ENCODE data around the gene KIAA1328. TPM values are rescaled to one million over a fixed set of nuclear protein-coding genes. Genes with fewer than 3 reads are reported as not detected.
A peak's percentile ranks its signal among the peaks of the same experiment; 100 is the strongest.

Gene KIAA1328
- total and polyA plus RNA-seq, 8 donors, result 2.1 to 5.2 (median 3.6) TPM

GRCh38 chr18:37253394-37254235, 424.7 kb downstream of the KIAA1328 start:
- TF ChIP-seq, protein P1, sequence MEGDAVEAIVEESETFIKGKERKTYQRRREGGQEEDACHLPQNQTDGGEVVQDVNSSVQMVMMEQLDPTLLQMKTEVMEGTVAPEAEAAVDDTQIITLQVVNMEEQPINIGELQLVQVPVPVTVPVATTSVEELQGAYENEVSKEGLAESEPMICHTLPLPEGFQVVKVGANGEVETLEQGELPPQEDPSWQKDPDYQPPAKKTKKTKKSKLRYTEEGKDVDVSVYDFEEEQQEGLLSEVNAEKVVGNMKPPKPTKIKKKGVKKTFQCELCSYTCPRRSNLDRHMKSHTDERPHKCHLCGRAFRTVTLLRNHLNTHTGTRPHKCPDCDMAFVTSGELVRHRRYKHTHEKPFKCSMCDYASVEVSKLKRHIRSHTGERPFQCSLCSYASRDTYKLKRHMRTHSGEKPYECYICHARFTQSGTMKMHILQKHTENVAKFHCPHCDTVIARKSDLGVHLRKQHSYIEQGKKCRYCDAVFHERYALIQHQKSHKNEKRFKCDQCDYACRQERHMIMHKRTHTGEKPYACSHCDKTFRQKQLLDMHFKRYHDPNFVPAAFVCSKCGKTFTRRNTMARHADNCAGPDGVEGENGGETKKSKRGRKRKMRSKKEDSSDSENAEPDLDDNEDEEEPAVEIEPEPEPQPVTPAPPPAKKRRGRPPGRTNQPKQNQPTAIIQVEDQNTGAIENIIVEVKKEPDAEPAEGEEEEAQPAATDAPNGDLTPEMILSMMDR (IDR thresholded peaks at IDR 0.05), result no peak
- Histone ChIP-seq H3K4me3 (peak overlapping the region; percentile 31 to 56 (median 42)), H3K27ac (peak overlapping the region in 2 of 4 donors; percentile 26 to 48), H3K4me1 (no peaks in the 10 kb centered on the region), H3K27me3 (no peaks in the 10 kb centered on the region), H3K9me3 (no peaks in the 10 kb centered on the region), H3K36me3 (no peaks in the 10 kb centered on the region)
- ATAC-seq (peak; percentile 83 to 88 (median 86)), DNase-seq (peak; percentile 53 to 86 (median 72)), FAIRE-seq (no peak)
- intact Hi-C loops (cut with DNase I), result no loop called here
- 9 to 12% methylated on average over 52 to 82 of the region's 83 CpGs for WGBS, 2 donors

DNA sequence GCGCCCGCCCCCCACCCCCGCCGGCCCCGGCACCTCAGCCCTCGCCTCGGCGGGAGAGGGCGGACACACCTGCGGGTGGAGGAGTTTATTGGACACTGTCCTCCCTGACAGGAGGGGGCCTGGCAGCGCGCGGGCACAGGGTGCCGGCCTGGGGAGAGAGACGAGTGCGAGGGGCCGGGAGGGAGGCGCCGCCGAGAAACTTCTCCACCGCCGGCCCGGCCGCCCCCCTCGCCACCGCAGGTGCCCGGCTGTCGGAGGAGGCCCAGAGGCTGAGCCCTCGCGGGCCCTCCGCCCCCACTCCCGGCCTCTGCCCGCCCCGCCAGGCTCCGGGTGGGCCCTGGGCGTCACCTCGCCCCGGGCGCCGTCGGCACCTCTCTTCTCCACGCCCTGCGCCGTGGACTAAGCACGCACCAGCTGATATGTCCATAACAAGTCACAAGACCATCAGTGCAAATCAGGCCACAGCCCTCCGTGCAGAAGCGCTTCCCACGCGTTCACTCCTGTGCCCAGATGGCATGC, 425.4 kb downstream of the KIAA1328 start:
- H3K27me3 ChIP-seq, result no peaks in the 10 kb centered on the region
- H3K36me3 ChIP-seq, result no peaks in the 10 kb centered on the region
- H3K4me3 ChIP-seq, result peak overlapping the region; percentile 31 to 56 (median 42)
- peak overlapping the region in 2 of 4 donors; percentile 10 to 48 for H3K27ac ChIP-seq
- 5 to 6% methylated on average over 26 to 49 of the region's 49 CpGs for WGBS, 2 donors
- no peaks in the 10 kb centered on the region for H3K9me3 ChIP-seq
- H3K4me1 ChIP-seq, result no peaks in the 10 kb centered on the region
- ATAC-seq, result peak; percentile 20 to 70 (median 28)
- DNase-seq, result peak in 5 of 6 donors; percentile 22 to 70 (median 25)
- FAIRE-seq, result no peak
- intact Hi-C loops (cut with DNase I), result no loop called here
- TF ChIP-seq, protein P1 (IDR thresholded peaks at IDR 0.05), result no peak

DNA sequence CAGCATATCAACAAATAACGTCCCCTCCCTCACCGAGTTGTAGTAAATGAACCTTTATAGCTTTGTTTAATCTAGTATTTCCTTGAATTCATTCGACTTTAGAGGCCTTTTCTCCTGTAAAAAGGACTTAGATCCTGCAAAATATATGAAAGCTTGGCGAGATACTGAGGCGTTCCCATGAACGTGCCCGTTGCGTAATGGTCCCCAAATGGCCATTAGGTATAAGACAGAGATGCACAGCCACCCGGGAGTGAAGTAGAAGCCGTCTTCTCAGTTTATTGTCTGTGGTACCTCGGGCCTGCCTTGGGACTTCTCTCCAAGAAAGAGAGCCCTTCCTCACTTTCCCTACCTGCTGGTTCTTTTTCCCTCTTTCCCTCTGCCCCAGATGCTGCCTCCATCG, 426.0 kb downstream of the KIAA1328 start:
- Histone ChIP-seq H3K4me3 (no peak overlapping the region), H3K27me3 (no peaks in the 10 kb centered on the region), H3K27ac (no peak overlapping the region), H3K4me1 (no peaks in the 10 kb centered on the region), H3K36me3 (no peaks in the 10 kb centered on the region), H3K9me3 (no peaks in the 10 kb centered on the region)
- no peak for ATAC-seq
- intact Hi-C loops (cut with DNase I), result no loop called here
- WGBS, 2 donors, result 84% methylated on average over 12 of the region's 12 CpGs
- TF ChIP-seq, protein P1 (IDR thresholded peaks at IDR 0.05), result no peak
- DNase-seq, result peak in 1 of 6 donors; percentile 17
- FAIRE-seq, result no peak

DNA sequence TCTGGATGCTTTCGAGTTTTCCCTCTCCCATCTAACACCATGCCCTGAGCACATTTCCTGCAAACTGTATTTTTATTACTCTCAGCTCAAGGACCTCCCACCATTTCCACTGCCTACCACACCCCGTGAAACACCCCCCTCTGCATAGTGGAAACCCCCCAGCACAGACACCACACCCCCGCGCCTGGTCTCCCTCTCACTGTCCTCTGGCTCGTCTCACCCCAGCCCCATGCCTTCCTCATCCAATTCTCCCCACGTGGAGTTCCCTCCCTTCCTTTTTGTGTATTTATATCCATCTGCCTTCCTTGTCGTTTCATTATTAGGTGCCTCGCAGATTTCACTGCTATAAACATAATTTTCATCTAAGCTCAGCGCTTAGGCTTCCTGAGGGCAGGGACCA, 429.2 kb downstream of the KIAA1328 start:
- no peaks in the 10 kb centered on the region for H3K36me3 ChIP-seq
- no peak overlapping the region for H3K27ac ChIP-seq
- ATAC-seq (no peak), FAIRE-seq (no peak), DNase-seq (peak in 1 of 6 donors; percentile 8)
- H3K4me1 ChIP-seq, result no peaks in the 10 kb centered on the region
- intact Hi-C loops (cut with DNase I), result no loop called here
- TF ChIP-seq, protein P1 (IDR thresholded peaks at IDR 0.05), result no peak
- no peak overlapping the region for H3K4me3 ChIP-seq
- WGBS, 2 donors, result 45 to 57% methylated on average over 9 of the region's 9 CpGs
- H3K9me3 ChIP-seq, result no peaks in the 10 kb centered on the region
- no peaks in the 10 kb centered on the region for H3K27me3 ChIP-seq

- intact Hi-C loops (cut with DNase I), result no loop called here
- DNase-seq, result peak in 2 of 6 donors; percentile 22 to 27
Observed at GRCh38 chr18:37258819-37259218, 429.9 kb downstream of the KIAA1328 start.

More at GRCh38 chr18:37258819-37259218, 429.9 kb downstream of the KIAA1328 start:
- H3K36me3 ChIP-seq, result no peaks in the 10 kb centered on the region
- ATAC-seq (no peak), FAIRE-seq (no peak)
- TF ChIP-seq, protein P1 (IDR thresholded peaks at IDR 0.05), result no peak
- no peak overlapping the region for H3K4me3 ChIP-seq
- H3K27me3 ChIP-seq, result no peaks in the 10 kb centered on the region
- 45 to 48% methylated on average over 11 of the region's 11 CpGs for WGBS, 2 donors
- no peak overlapping the region for H3K27ac ChIP-seq
- H3K4me1 ChIP-seq, result no peaks in the 10 kb centered on the region
- H3K9me3 ChIP-seq, result no peaks in the 10 kb centered on the region
